GM18526 (cell line): ENCODE measurements around the gene NES.

Source experiments
- POLR2A ChIP-seq: IDR thresholded peaks from 3 replicates; pipeline ENCODE4 v1.6.1; 2011; ENCODE audit not compliant: insufficient read length; ENCODE audit errors: extremely low read depth

Gene NES

DNA sequence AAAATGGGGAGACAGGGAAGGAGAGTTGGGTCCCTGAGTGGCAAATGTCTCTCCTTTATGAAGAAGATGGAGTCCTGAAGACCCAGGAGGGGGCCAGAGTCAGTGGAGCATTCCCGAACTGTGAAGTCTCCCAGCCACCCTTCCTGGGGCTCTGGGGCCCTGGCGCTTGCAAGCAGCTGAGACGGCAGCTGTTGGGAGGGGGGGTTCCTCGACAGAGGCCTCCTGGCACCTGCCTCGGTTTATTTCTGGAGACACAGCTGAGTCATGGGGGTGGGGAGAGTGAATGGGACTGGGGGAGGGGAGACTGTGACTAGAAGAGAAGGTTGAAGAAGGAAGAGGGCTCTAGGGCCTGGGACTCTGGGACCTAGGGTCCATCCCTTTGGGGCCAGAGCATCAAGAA, 14.0 kb downstream of the NES start:
- TF ChIP-seq POLR2A = no peak

DNA sequence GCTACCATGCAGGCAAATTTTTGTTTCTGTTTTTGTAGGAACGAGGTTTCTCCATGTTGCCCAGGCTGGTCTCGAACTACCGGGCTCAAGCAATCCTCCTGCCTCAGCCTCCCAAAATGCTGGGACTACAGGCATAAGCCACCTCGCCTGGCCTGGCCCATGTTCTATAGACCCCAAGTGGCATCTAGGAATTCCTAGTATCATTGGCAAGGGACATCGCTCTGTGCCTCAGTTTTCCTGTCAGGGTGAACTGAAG, 14.5 kb downstream of the NES start:
- no peak for TF ChIP-seq POLR2A

- TF ChIP-seq POLR2A = no peak
Observed at GRCh38 chr1:156662005-156662799, 15.0 kb downstream of the NES start.

DNA sequence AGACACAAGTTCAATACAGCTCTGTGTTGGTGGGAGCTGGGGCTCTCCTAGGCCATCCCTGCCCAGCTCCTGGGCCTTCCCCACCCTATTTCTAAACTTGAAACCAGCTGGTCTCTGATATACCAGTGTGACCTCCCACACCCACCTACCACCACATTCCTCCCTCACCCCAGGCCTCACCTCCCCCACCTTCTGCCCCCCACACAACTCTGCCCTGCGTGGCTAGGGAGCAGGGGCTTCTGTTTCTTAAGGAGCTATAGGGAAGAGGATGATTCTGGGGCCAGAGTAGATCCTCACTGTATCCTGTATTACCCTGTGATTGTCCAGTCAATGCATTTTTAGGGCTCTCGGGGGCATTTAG, 16.5 kb downstream of the NES start:
- no peak for TF ChIP-seq POLR2A

DNA sequence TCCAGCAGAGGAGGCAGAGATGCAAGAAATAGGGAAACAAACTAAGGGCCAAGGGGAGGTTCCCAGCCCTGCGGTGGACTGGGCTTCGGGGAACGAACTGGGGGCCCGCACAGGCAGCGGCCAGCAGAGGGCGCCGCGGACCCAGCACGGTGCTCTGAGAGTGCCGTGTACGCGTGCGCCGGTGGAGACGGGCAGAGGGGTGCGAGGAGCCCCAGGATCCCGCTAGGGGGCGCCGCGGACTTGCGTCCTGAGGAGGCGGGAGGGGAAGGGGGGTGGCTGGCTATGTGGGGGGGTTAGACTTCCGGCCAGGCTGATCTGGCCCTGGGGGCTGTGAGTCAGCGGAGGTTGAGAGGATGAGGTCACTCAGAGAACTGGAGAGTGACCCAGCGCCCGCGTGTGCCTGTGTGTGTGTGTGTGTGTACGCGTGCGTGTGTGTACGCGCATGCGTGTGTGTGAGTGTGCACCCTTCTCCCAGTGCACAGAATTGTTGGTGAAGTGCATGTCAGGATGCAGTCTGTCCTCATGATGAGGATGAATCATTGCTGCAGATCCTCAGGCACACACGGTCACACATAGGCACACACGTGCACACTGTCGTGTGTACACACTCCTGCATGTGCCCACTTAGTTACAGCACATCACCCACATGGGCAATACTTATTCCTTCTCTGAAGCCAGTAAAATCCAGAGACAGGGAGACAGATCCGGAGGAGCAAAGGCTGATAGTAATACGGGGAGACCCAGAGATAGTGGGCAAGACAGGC, 17.0 kb downstream of the NES start:
- TF ChIP-seq POLR2A = no peak

DNA sequence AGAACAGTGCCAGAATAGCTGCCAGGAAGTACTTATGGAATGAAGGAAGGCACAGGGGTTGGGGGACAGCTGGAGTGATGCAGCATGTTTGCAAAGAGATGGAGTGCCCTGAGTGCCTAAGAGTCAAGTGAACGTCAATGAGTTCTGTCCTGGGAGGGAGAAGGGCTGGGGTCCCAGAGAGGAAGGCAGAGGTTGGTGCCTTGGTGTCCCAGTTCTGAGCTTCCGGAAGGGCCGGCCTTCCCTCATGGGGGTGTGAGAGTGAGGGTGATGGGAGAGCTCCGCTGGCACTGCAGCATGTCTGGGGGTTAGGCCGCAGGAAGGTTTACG, 17.6 kb downstream of the NES start:
- TF ChIP-seq POLR2A = no peak

DNA sequence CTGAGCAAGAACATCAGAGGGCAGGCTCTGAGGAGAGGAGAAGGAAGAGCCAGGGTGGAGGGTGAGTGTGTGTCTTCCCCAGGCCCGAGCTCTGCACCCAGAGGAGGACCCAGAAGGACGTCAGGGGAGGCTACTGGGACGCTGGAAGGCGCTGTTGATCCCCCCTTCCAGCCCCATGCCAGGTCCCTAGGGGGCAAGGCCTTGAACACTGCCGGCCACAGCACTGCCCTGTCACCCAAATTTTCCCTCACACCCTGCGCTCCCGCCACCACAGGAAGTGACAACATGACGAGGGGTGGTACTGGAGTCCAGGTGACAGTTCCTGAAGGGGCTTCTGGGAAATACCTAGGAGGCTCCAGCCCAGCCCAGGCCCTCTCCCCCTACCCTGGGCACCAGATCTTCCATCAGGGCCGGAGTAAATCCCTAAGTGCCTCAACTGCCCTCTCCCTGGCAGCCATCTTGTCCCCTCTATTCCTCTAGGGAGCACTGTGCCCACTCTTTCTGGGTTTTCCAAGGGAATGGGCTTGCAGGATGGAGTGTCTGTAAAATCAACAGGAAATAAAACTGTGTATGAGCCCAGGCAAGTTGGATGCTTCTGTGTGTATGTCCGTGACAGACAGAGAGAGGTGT, 18.1 kb downstream of the NES start:
- no peak for TF ChIP-seq POLR2A

GRCh38 chr1:156658496-156658895, 18.7 kb downstream of the NES start:
- no peak for TF ChIP-seq POLR2A

GRCh38 chr1:156657741-156658319, 19.4 kb downstream of the NES start:
- TF ChIP-seq POLR2A = no peak

GRCh38 chr1:156656806-156657740, 20.1 kb downstream of the NES start:
- no peak for TF ChIP-seq POLR2A

DNA sequence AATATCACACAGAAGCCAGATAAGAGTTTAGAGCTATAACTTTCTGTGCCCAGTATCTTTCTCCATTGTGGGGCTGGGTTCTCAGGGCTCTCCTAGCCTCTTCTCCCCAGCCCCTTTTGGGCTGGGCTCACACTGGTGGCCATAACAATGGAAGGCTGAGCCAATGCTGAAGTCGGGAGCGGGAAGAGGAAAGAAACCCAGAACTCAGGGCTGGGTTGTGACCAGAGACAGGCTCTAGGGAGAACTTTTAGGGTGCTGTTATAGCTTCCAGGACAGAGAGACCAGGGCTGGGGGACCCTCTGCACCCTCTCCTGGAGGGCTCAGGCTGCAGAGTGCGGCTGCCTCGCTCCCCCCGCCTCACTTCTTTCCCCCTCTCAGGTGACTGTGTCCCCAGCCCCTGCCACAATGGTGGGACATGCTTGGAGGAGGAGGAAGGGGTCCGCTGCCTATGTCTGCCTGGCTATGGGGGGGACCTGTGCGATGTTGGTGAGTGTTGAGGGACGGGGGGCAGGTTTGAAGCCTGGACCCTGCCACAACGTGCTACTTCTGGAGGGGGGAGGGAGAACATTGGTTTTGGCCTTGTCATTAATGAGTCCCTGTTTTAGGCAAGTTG, 21.2 kb downstream of the NES start:
- TF ChIP-seq POLR2A = no peak

DNA sequence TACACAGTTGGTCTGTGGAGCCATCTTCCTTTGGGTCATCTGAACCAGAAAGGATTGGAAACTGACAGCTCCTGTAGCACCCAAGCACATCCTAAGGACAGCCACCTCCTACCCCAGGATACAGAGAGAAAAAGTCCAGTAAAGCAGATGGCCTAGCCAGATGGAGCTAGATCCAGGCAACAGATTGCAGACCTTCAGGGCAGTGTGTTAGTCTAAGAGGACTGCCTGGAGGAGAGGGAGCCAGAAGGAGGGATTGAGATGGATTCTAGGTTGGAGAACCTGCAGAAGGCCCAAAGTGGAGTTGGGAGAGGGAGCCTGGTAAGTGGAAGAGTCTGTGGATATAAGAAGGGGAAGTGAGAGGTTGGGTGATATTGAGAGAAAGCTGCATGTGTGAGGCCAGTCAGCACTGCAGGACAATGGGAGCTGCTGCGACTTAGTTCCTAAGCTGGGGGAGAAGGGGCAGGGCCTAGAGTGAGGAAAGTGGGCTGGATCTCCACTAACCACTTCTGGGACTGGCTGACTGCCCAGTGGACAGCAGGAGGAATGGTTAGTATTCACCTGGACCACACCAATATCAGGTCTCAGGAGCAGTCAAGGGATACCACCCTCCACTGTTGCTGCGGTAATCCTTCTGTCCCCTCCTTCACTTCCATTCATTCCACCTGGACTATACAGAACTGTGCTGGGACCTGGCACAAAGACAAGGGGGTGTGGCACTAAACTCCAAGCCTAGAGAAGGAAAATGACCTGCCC, 21.9 kb downstream of the NES start:
- TF ChIP-seq POLR2A = no peak

- no peak for TF ChIP-seq POLR2A
Observed at GRCh38 chr1:156654700-156655099, 22.5 kb downstream of the NES start.

GRCh38 chr1:156652992-156653355, 24.2 kb downstream of the NES start:
- no peak for TF ChIP-seq POLR2A
